Motor neuron (in vitro differentiated cells): Measurements from ENCODE around the gene BTN1A1. TPM values are rescaled to one million over a fixed set of nuclear protein-coding genes. Genes with fewer than 3 reads are reported as not detected.

ENCODE experiments used
- ATAC-seq, 8 experiments: fragments of 200-7000 bp; cut with Tn5 transposase; replicated peaks in 6 of 8; 2 replicates each; pipeline ENCODE4 v1.8.0; 2021; ENCODE audit warnings: mild to moderate bottlenecking in 8 of 8, moderate library complexity in 8 of 8
- H3K27ac ChIP-seq, 2 donors: fragments of 250-450 bp; sonication (Bioruptor Pico); 2 replicates each; pipeline ENCODE4 v1.9.0; 2021; ENCODE audit warnings: antibody characterized with exemption in 2 of 2, mild to moderate bottlenecking in 2 of 2, moderate library complexity in 1 of 2
- H3K4me1 ChIP-seq, 2 donors: fragments of 250-450 bp; sonication (Bioruptor Pico); replicated peaks in 1 of 2; 2 replicates each; pipeline ENCODE4 v1.6.1; 2021; ENCODE audit warnings: antibody characterized with exemption in 2 of 2, mild to moderate bottlenecking in 2 of 2, moderate library complexity in 1 of 2
- H3K4me3 ChIP-seq, 5 donors: fragments of 250-450 bp; sonication (Bioruptor Pico); 2 replicates each; pipeline ENCODE4 v1.9.0; 2021; ENCODE audit warnings: antibody characterized with exemption in 5 of 5, mild to moderate bottlenecking in 5 of 5, moderate library complexity in 4 of 5
- WGBS, 10 experiments: fragments of 450-650 bp; shearing (Covaris generic); methylation state at CpG; one replicate each; pipeline ENCODE4 v1.0.0; 2022; 5-methylcytosine and 5-hydroxymethylcytosine counted together
- in situ Hi-C, 9 experiments: fragments of 400-800 bp; cut with MboI; loops; one replicate each; pipeline ENCODE4 v1.15.0; 2021; ENCODE audit warnings: low sequenced_read_pairs in 9 of 9, low pct_unique_long_range_greater_than_20kb in 2 of 9; ENCODE audit not compliant: unreplicated experiment in 9 of 9
- total RNA-seq, 8 experiments: library from RNA; unstranded; fragments of 300-600 nt; gene quantifications; 2 replicates each; pipeline versions ENCODE4 v1.2.3 to v1.2.4, GENCODE V29; 2022

The BTN1A1 gene
- total RNA-seq, 8 experiments from 2014 or later: 0.09 to 0.76 (median 0.20) TPM; not detected in 2

DNA sequence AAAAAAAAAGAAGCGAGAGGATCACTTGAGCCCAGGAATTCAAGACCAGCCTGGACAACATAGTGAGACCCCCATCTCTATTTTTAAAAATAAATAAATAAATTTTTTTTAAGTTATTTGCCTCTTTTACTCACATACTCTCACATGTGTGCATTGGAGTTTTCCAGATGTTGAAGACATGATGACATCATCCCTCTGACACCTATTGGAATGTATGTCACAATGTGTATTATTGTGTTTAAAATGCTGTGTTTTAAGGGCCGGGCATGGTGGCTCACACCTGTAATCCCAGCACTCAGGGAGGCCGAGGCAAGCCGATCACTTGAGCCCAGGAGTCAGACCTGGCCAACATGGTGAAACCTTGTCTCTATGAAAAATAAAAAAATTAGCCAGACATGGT lies 17.8 kb upstream of the BTN1A1 start:
- ATAC-seq: no peak
- Histone ChIP-seq H3K4me3 (no peak overlapping the region), H3K4me1 (no peaks in the 10 kb centered on the region), H3K27ac (no peak overlapping the region)
- WGBS, 10 experiments: 54 to 100% (median 100%) methylated on average over 1 to 4 of the region's 4 CpGs; no CpG with 5 or more reads in 1 of the 10 experiments
- in situ Hi-C loops: no loop called here

GRCh38 chr6:26483727-26484126 lies 16.4 kb upstream of the BTN1A1 start:
- Histone ChIP-seq H3K4me1 (no peaks in the 10 kb centered on the region), H3K4me3 (no peak overlapping the region), H3K27ac (no peak overlapping the region)
- 40 to 100% (median 96%) methylated on average over 1 to 2 of the region's 3 CpGs; no CpG with 5 or more reads in 2 of the 10 experiments for WGBS, 10 experiments
- no peak for ATAC-seq
- in situ Hi-C loops: no loop called here

DNA sequence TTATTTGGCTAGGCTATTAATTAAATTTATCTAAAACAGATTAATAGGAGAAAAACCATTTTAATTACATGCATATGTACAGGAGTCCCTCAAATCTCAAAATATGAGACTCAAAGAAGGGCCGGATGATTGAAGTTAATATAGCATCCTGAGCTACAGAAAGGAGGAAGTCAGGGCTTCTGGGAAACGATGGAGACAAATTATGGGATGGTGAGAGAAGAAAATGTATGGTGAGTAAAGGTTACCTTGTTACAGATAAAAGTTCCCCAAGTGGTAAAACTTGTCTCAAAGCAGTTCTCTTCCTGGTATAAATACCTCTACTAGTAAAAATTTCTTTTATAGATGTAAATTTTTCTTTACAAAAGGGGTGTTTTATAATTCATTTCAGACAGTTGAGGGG lies 15.9 kb upstream of the BTN1A1 start:
- no peak overlapping the region for H3K4me3 ChIP-seq
- ATAC-seq: no peak
- in situ Hi-C loops: no loop called here
- 42 to 100% (median 78%) methylated on average over 2 of the region's 2 CpGs for WGBS, 10 experiments
- H3K4me1 ChIP-seq: no peaks in the 10 kb centered on the region
- H3K27ac ChIP-seq: no peak overlapping the region

DNA sequence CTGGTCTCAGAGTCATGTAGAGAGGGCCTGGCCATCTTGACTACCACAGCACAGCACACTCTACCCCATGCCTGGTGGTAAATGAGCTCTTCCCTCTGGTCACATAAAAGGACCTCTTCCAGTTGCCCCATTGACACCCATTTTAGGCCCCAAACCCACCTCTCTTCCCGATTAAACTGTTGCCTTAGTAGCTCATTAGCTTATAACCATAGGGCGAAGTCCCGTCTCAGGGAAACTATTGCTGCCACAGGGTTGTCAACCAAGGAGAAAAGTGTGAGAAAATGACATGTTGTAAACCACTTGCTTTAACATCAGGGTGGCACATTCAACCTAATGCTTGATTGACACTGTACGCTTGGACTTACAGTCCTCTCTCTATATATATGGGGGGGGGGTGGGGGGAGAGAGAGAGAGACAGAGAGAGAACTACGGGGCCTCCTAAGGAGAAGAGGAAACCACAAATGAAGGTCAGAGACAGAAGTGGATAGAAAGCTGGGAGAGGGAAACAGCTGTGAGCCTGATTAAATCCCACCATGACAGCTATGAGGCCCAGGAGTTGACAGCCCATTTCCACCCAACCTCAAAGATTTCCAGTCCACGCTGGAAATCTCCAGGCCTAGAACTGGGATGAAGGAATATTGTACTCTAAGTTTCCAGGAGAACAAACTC lies 14.9 kb upstream of the BTN1A1 start:
- Histone ChIP-seq H3K4me3 (no peak overlapping the region), H3K27ac (no peak overlapping the region), H3K4me1 (no peaks in the 10 kb centered on the region)
- WGBS, 10 experiments: 80 to 93% (median 87%) methylated on average over 1 to 4 of the region's 6 CpGs; no CpG with 5 or more reads in 5 of the 10 experiments
- ATAC-seq: no peak
- in situ Hi-C loops: no loop called here

DNA sequence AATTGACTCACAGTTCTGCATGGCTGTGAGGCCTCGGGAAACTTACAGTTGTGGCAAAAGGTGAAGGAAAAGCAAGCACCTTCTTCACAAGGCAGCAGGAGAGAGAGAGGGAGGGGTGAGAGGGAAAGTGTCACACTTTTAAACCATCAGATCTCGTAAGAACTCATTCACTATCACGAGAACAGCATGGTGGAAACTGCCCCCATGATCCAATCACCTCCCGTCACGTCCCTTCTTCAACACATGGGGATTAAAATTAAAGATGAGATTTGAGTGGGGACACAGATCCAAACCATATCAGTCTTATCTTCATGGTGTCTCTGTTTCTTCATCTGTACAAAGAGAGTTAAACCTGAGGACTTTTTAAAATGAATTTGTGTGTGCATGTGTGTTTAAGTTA lies 13.7 kb upstream of the BTN1A1 start:
- no peak overlapping the region for H3K27ac ChIP-seq
- ATAC-seq: no peak
- WGBS, 10 experiments: 19 to 100% (median 77%) methylated on average over 1 to 5 of the region's 5 CpGs; no CpG with 5 or more reads in 1 of the 10 experiments
- H3K4me1 ChIP-seq: no peaks in the 10 kb centered on the region
- in situ Hi-C loops: no loop called here
- H3K4me3 ChIP-seq: no peak overlapping the region

DNA sequence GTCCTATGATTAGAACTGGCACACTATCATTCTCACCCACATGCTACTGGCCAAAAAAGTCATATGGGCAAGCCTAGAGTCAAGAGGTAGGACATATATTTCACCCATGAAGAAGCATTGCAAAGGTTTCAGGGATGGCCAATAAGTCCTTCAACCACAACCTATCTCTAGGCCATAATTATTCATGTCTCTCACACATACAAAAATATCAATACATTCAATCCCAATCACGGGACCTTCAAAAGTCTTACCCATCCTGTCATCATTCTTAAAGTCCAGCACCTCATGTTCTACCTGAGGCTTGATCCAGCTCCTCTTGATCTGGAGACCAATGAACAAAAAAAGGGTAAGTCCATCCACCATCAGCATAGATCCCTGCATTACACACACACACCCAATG lies 12.6 kb upstream of the BTN1A1 start:
- in situ Hi-C loops: no loop called here
- Histone ChIP-seq H3K4me3 (no peak overlapping the region), H3K4me1 (no peaks in the 10 kb centered on the region), H3K27ac (no peak overlapping the region)
- no peak for ATAC-seq
- WGBS, 10 experiments: 75 to 100% (median 83%) methylated on average over 1 of the region's 1 CpG; no CpG with 5 or more reads in 3 of the 10 experiments

- no peak for ATAC-seq
- in situ Hi-C loops: no loop called here
- 56 to 94% (median 80%) methylated on average over 1 to 6 of the region's 8 CpGs; no CpG with 5 or more reads in 1 of the 10 experiments for WGBS, 10 experiments
- Histone ChIP-seq H3K27ac (no peak overlapping the region), H3K4me1 (no peaks in the 10 kb centered on the region), H3K4me3 (no peak overlapping the region)
Measured at GRCh38 chr6:26489996-26490964, 9.8 kb upstream of the BTN1A1 start.

- no peak for ATAC-seq
Measured at GRCh38 chr6:26491604-26492003, 8.5 kb upstream of the BTN1A1 start.

DNA sequence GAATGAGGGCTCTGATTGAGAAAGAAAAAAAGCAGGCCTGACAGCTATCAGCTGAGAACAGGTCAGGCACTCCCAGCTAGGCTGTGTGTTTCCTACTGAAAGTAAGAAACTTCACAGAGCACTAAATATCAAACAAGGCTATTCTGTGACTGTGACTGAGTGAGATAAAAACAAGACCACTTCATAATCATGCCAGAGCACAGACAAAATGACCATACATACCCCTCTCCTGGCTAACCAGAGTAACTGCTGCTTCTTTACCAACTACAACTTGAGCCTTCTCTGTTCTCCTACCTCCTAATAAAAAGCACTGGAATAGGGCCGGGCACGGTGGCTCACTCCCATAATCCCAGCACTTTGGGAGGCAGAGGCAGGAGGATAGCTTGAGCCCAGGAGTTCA lies 6.8 kb upstream of the BTN1A1 start:
- H3K4me3 ChIP-seq: no peak overlapping the region
- in situ Hi-C loops: no loop called here
- H3K27ac ChIP-seq: no peak overlapping the region
- 79 to 83% (median 80%) methylated on average over 1 to 2 of the region's 2 CpGs; no CpG with 5 or more reads in 7 of the 10 experiments for WGBS, 10 experiments
- ATAC-seq: peak in 1 of 8 experiments; percentile 58
- H3K4me1 ChIP-seq: no peaks in the 10 kb centered on the region

More at GRCh38 chr6:26491604-26492003, 8.5 kb upstream of the BTN1A1 start:
- Histone ChIP-seq H3K4me1 (no peaks in the 10 kb centered on the region), H3K27ac (no peak overlapping the region), H3K4me3 (no peak overlapping the region)
- 40 to 90% (median 59%) methylated on average over 2 to 5 of the region's 5 CpGs; no CpG with 5 or more reads in 3 of the 10 experiments for WGBS, 10 experiments
- in situ Hi-C loops: no loop called here

DNA sequence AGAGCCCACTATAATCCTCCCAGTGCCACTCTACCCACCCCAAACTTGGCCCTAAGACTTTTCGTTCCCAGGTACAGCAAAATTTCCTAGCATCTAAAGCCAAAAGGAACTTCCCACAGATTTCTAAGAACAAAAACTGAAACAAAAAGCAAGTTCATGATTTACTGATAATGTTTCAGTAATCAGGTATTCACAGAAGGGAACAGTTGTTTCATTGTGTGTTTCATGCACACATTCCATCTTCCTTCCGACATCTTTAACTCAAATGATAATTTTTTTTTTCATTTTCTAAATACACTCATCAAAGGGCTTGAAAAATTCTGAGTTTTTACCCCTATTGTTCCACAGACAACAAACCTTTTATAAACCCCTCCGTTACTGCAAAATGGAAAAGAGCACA lies 6.0 kb upstream of the BTN1A1 start:
- Histone ChIP-seq H3K4me1 (no peaks in the 10 kb centered on the region), H3K4me3 (no peak overlapping the region), H3K27ac (no peak overlapping the region)
- 56 to 100% (median 85%) methylated on average over 1 to 3 of the region's 3 CpGs for whole genome bisulfite sequencing, 10 experiments
- ATAC-seq: no peak
- in situ Hi-C loops: no loop called here

DNA sequence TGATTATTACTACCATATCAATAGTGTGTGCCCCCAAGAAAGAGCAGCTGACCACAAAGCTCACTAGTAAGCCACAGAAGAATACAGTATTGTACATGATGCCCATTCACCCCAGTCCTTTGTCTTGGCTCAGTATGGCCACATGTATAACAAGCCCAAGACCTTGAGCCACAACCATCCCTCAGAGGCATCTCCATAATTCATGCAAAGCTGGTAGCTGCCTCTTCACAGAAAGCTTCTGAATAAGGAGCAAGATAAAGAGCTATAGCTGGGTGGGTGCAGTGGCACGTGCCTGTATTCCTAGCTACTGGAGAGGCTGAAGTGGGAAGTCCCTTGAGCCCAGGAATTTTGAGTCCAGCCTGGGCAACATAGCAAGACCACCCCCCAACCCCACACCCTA lies 4.8 kb upstream of the BTN1A1 start:
- Histone ChIP-seq H3K4me3 (no peak overlapping the region), H3K4me1 (no peaks in the 10 kb centered on the region), H3K27ac (no peak overlapping the region)
- peak in 3 of 8 experiments; percentile 98 to 100 (median 99) for ATAC-seq
- WGBS, 10 experiments: 14 to 60% methylated on average over 1 of the region's 1 CpG; no CpG with 5 or more reads in 8 of the 10 experiments
- in situ Hi-C loops: no loop called here

GRCh38 chr6:26497610-26498009 lies 2.5 kb upstream of the BTN1A1 start:
- H3K4me3 ChIP-seq: no peak overlapping the region
- H3K27ac ChIP-seq: no peak overlapping the region
- peaks cover 0 to 9% of the 10 kb centered on the region in 2 donors for H3K4me1 ChIP-seq
- WGBS, 10 experiments: 73 to 100% (median 88%) methylated on average over 1 to 4 of the region's 4 CpGs; no CpG with 5 or more reads in 6 of the 10 experiments
- in situ Hi-C loops: no loop called here
- ATAC-seq: no peak

DNA sequence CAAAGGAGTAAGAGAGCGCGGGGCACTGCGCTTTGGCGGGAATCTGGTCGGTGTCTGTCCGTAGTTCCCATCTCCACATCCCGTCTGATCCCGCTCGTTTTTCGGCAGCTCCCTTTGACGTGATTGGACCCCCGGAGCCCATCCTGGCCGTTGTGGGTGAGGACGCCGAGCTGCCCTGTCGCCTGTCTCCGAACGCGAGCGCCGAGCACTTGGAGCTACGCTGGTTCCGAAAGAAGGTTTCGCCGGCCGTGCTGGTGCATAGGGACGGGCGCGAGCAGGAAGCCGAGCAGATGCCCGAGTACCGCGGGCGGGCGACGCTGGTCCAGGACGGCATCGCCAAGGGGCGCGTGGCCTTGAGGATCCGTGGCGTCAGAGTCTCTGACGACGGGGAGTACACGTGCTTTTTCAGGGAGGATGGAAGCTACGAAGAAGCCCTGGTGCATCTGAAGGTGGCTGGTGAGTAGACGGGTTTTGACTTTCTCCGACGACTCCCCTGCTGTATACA lies 1.4 kb downstream of the BTN1A1 start:
- no peak overlapping the region for H3K27ac ChIP-seq
- in situ Hi-C loops: no loop called here

More for the DNA sequence above, 1.4 kb downstream of the BTN1A1 start:
- Histone ChIP-seq H3K4me3 (peak overlapping the region in 4 of 5 donors; percentile 1 to 19 (median 14)), H3K4me1 (peaks cover 0 to 9% of the 10 kb centered on the region in 2 donors)
- 0 to 16% (median 8%) methylated on average over 1 to 21 of the region's 49 CpGs; no CpG with 5 or more reads in 1 of the 10 experiments for WGBS, 10 experiments
- ATAC-seq: peak; percentile 15 to 90 (median 53)
